ENCODE measurements around the gene AGRN.

GRCh38 chr1:1079408-1080121 is 59.6 kb downstream of the AGRN start:
- TF ChIP-seq POLR2A (IDR thresholded peaks at IDR 0.05; ENCODE audit: extremely low read depth, insufficient read length) (no peak), MAX (IDR thresholded peaks at IDR 0.05; ENCODE audit: low read depth, low read length) (peak; percentile 62)
- TF ChIP-seq, protein P1, sequence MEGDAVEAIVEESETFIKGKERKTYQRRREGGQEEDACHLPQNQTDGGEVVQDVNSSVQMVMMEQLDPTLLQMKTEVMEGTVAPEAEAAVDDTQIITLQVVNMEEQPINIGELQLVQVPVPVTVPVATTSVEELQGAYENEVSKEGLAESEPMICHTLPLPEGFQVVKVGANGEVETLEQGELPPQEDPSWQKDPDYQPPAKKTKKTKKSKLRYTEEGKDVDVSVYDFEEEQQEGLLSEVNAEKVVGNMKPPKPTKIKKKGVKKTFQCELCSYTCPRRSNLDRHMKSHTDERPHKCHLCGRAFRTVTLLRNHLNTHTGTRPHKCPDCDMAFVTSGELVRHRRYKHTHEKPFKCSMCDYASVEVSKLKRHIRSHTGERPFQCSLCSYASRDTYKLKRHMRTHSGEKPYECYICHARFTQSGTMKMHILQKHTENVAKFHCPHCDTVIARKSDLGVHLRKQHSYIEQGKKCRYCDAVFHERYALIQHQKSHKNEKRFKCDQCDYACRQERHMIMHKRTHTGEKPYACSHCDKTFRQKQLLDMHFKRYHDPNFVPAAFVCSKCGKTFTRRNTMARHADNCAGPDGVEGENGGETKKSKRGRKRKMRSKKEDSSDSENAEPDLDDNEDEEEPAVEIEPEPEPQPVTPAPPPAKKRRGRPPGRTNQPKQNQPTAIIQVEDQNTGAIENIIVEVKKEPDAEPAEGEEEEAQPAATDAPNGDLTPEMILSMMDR (IDR thresholded peaks at IDR 0.05; ENCODE audit: low read depth, low read length), result no peak
